Cardiac muscle cell (in vitro differentiated cells and primary cell): ENCODE measurements around the gene MAP3K9. TPM values are rescaled to one million over a fixed set of nuclear protein-coding genes. Genes with fewer than 3 reads are reported as not detected.

Experiments used
- DNase-seq, 2 donors: peaks; one replicate each; pipeline versions ENCODE4 v3.0.0 to v3.0.0-alpha.2; 2010 to 2017; ENCODE audit warnings: low read depth in 1 of 2, low spot score in 1 of 2
- H3K27ac ChIP-seq: fragments of 200-600 bp; sonication (generic); 2 replicates; pipeline ENCODE4 v1.5.1; 2016
- H3K27me3 ChIP-seq: fragments of 200-600 bp; sonication (generic); 2 replicates; pipeline ENCODE4 v1.6.0; 2016; ENCODE audit warnings: control low read depth
- H3K36me3 ChIP-seq: fragments of 200-600 bp; sonication (generic); 2 replicates; pipeline ENCODE4 v1.5.1; 2016; ENCODE audit warnings: control low read depth
- H3K4me1 ChIP-seq: fragments of 200-600 bp; sonication (generic); 2 replicates; pipeline ENCODE4 v1.8.1; 2017; ENCODE audit warnings: low read depth, mild to moderate bottlenecking, mixed run types
- H3K4me3 ChIP-seq: fragments of 200-600 bp; sonication (generic); 2 replicates; pipeline ENCODE4 v1.5.1; 2016; ENCODE audit warnings: mild to moderate bottlenecking
- H3K9me3 ChIP-seq: fragments of 200-600 bp; sonication (generic); 2 replicates; pipeline ENCODE4 v1.5.1; 2017; ENCODE audit warnings: low read depth, mild to moderate bottlenecking, control low read depth
- CTCF ChIP-seq: IDR thresholded peaks from 2 replicates; pipeline ENCODE4 v1.5.1; 2012; ENCODE audit warnings: low read depth, mild to moderate bottlenecking, low read length
- polyA plus RNA-seq: library from polyadenylated mRNA; unstranded; fragments of >200 nt; fragmentation: Nextera tagmentation; extraction: Ambion mirVana; gene quantifications from 2 replicates; pipeline ENCODE4 v1.2.1, GENCODE V29; 2016
- total RNA-seq: library from RNA; depleted of rRNA; stranded (reverse); fragments of >200 nt; gene quantifications from 2 replicates; pipeline ENCODE4 v1.2.3, GENCODE V29; 2016

MAP3K9 gene
- total and polyA plus RNA-seq, 2 experiments from 2014 or later, result 5.4 to 7.4 TPM

GRCh38 chr14:70722418-70722817 lies 86.9 kb downstream of the MAP3K9 start:
- Histone ChIP-seq H3K4me3 (no peak overlapping the region), H3K4me1 (no peaks in the 10 kb centered on the region), H3K27me3 (no peaks in the 10 kb centered on the region), H3K9me3 (no peaks in the 10 kb centered on the region), H3K27ac (no peak overlapping the region), H3K36me3 (no peaks in the 10 kb centered on the region)
- no peak for DNase-seq
- no peak for TF ChIP-seq CTCF

- no peak for TF ChIP-seq CTCF
- no peak for DNase-seq
- no peaks in the 10 kb centered on the region for H3K9me3 ChIP-seq
- no peak overlapping the region for H3K27ac ChIP-seq
- H3K36me3 ChIP-seq, result no peaks in the 10 kb centered on the region
- H3K4me3 ChIP-seq, result no peak overlapping the region
- no peaks in the 10 kb centered on the region for H3K4me1 ChIP-seq
- no peaks in the 10 kb centered on the region for H3K27me3 ChIP-seq
Observed at GRCh38 chr14:70721542-70721941, 87.8 kb downstream of the MAP3K9 start.

- Histone ChIP-seq H3K9me3 (no peaks in the 10 kb centered on the region), H3K27ac (no peak overlapping the region), H3K4me1 (no peaks in the 10 kb centered on the region), H3K27me3 (no peaks in the 10 kb centered on the region), H3K4me3 (no peak overlapping the region), H3K36me3 (no peaks in the 10 kb centered on the region)
- no peak for TF ChIP-seq CTCF
- no peak for DNase-seq
Observed at GRCh38 chr14:70718383-70719118, 90.8 kb downstream of the MAP3K9 start.

GRCh38 chr14:70716958-70717357 lies 92.4 kb downstream of the MAP3K9 start:
- Histone ChIP-seq H3K27me3 (no peaks in the 10 kb centered on the region), H3K4me3 (no peak overlapping the region), H3K27ac (no peak overlapping the region), H3K36me3 (no peaks in the 10 kb centered on the region), H3K9me3 (no peaks in the 10 kb centered on the region), H3K4me1 (no peaks in the 10 kb centered on the region)
- no peak for TF ChIP-seq CTCF
- DNase-seq, result no peak

- no peak for DNase-seq
- H3K27ac ChIP-seq, result no peak overlapping the region
- no peak overlapping the region for H3K4me3 ChIP-seq
- no peaks in the 10 kb centered on the region for H3K36me3 ChIP-seq
- H3K4me1 ChIP-seq, result no peaks in the 10 kb centered on the region
- no peaks in the 10 kb centered on the region for H3K9me3 ChIP-seq
- TF ChIP-seq CTCF, result no peak
- H3K27me3 ChIP-seq, result no peaks in the 10 kb centered on the region
Observed at GRCh38 chr14:70716483-70716882, 92.8 kb downstream of the MAP3K9 start.
